Measurements from ENCODE around the gene SCAF4. TPM values are rescaled to one million over a fixed set of nuclear protein-coding genes. Genes with fewer than 3 reads are reported as not detected.

SCAF4 gene
- total and polyA plus RNA-seq, 10 donors, result 10.1 to 48.4 (median 34.1) TPM

- intact Hi-C loops (cut with DNase I; ENCODE audit: low total_unique reads), result loop anchor here (10.0 kb wide), 1 partner anchor 65 kb away; no protein-coding TSS in a partner anchor
- TF ChIP-seq POLR2A (IDR thresholded peaks at IDR 0.05) (no peak), CTCF (IDR thresholded peaks at IDR 0.05 in 8 of 11, conservative IDR thresholded peaks at IDR 0.05 in 3 of 11) (no peak), POLR2AphosphoS5 (IDR thresholded peaks at IDR 0.05) (no peak)
- Histone ChIP-seq H3K27me3 (replicated peaks in 1 of 7) (no peaks in the 10 kb centered on the region), H3K36me3 (peaks cover 0 to 10% (median 0%) of the 10 kb centered on the region in 6 donors), H3K27ac (peak overlapping the region in 1 of 8 donors; percentile 98), H3K9me3 (no peaks in the 10 kb centered on the region), H3K4me1 (peaks cover 37 to 89% (median 75%) of the 10 kb centered on the region in 6 donors), H3K4me3 (peak overlapping the region in 7 of 8 donors; percentile 82 to 98 (median 96))
- DNase-seq, result no peak
- WGBS, 5 donors, result 42 to 72% (median 58%) methylated on average over 4 of the region's 4 CpGs
These were observed 2.1 kb downstream of the SCAF4 start for GRCh38 chr21:31729622-31730343.

GRCh38 chr21:31728952-31729351 is 3.0 kb downstream of the SCAF4 start:
- intact Hi-C loops (cut with DNase I; ENCODE audit: low total_unique reads), result loop anchor here (10.0 kb wide), 1 partner anchor 64 kb away; no protein-coding TSS in a partner anchor
- 76 to 90% (median 83%) methylated on average over 3 of the region's 3 CpGs for WGBS, 5 donors
- DNase-seq, result no peak
- Histone ChIP-seq H3K27me3 (replicated peaks in 1 of 7) (no peaks in the 10 kb centered on the region), H3K4me1 (peaks cover 37 to 89% (median 81%) of the 10 kb centered on the region in 6 donors), H3K4me3 (peak overlapping the region in 2 of 8 donors; percentile 82 to 96), H3K36me3 (peaks cover 0 to 10% (median 0%) of the 10 kb centered on the region in 6 donors), H3K27ac (no peak overlapping the region), H3K9me3 (no peaks in the 10 kb centered on the region)
- no peak for TF ChIP-seq CTCF (IDR thresholded peaks at IDR 0.05 in 8 of 11, conservative IDR thresholded peaks at IDR 0.05 in 3 of 11)

GRCh38 chr21:31728191-31728590 is 3.7 kb downstream of the SCAF4 start:
- Histone ChIP-seq H3K36me3 (peaks cover 0 to 10% (median 0%) of the 10 kb centered on the region in 6 donors), H3K27ac (no peak overlapping the region), H3K27me3 (replicated peaks in 1 of 7) (no peaks in the 10 kb centered on the region), H3K9me3 (no peaks in the 10 kb centered on the region), H3K4me1 (peaks cover 31 to 89% (median 78%) of the 10 kb centered on the region in 6 donors), H3K4me3 (no peak overlapping the region)
- TF ChIP-seq POLR2AphosphoS5 (IDR thresholded peaks at IDR 0.05), result no peak
- no peak for TF ChIP-seq CTCF (IDR thresholded peaks at IDR 0.05 in 8 of 11, conservative IDR thresholded peaks at IDR 0.05 in 3 of 11)
- TF ChIP-seq POLR2A (IDR thresholded peaks at IDR 0.05), result no peak
- 77 to 90% (median 86%) methylated on average over 2 of the region's 2 CpGs for WGBS, 5 donors
- no peak for DNase-seq
- intact Hi-C loops (cut with DNase I; ENCODE audit: low total_unique reads), result loop anchor here (10.0 kb wide), 1 partner anchor 63 kb away; no protein-coding TSS in a partner anchor

- H3K27ac ChIP-seq, result no peak overlapping the region
- no peaks in the 10 kb centered on the region for H3K27me3 ChIP-seq (replicated peaks in 1 of 7)
- no peak overlapping the region for H3K4me3 ChIP-seq
- intact Hi-C loops (cut with DNase I; ENCODE audit: low total_unique reads), result loop anchor here (10.0 kb wide), 1 partner anchor 62 kb away; no protein-coding TSS in a partner anchor
- H3K9me3 ChIP-seq, result no peaks in the 10 kb centered on the region
- no peak for DNase-seq
- TF ChIP-seq CTCF (IDR thresholded peaks at IDR 0.05 in 8 of 11, conservative IDR thresholded peaks at IDR 0.05 in 3 of 11) (no peak), POLR2A (IDR thresholded peaks at IDR 0.05) (no peak), POLR2AphosphoS5 (IDR thresholded peaks at IDR 0.05) (no peak)
- H3K36me3 ChIP-seq, result peaks cover 0 to 10% (median 0%) of the 10 kb centered on the region in 6 donors
- WGBS, 5 donors, result 79 to 90% (median 88%) methylated on average over 7 of the region's 7 CpGs
- H3K4me1 ChIP-seq, result peaks cover 32 to 89% (median 80%) of the 10 kb centered on the region in 6 donors
These were observed 4.7 kb downstream of the SCAF4 start for GRCh38 chr21:31727181-31727580.
